Dermis blood vessel endothelial cell (primary cell): ENCODE data around the gene INSYN1. TPM values are rescaled to one million over a fixed set of nuclear protein-coding genes. Genes with fewer than 3 reads are reported as not detected.

ENCODE experiments used
- total RNA-seq: library from RNA; depleted of rRNA; stranded (reverse); fragments of >200 nt; gene quantifications from 2 replicates; pipeline ENCODE4 v1.2.3, GENCODE V29; 2014

Gene INSYN1
- total RNA-seq, 1 donor from 2014 or later: not detected

Other genes starting within 250 kb of the INSYN1 start
- gene NPTN, start 120.0 kb downstream of the INSYN1 start, total RNA-seq: 102 and 136 TPM in 2 replicates
- gene CD276, start 69.0 kb downstream of the INSYN1 start, total RNA-seq: 43.6 and 106 TPM in 2 replicates
- not detected in 2 replicates for gene TBC1D21, start 120.2 kb upstream of the INSYN1 start, total RNA-seq
- gene LOXL1, start 173.1 kb upstream of the INSYN1 start, total RNA-seq: 0.68 and 0.70 TPM in 2 replicates
- gene STOML1, start 238.9 kb upstream of the INSYN1 start, total RNA-seq: 19.9 and 22.3 TPM in 2 replicates
- 95.5 and 176 TPM in 2 replicates for gene PML, start 241.4 kb upstream of the INSYN1 start, total RNA-seq